Adrenal gland (tissue), 12 donors: ENCODE data around the gene GNB5. TPM values are rescaled to one million over a fixed set of nuclear protein-coding genes. Genes with fewer than 3 reads are reported as not detected.

Experiments used
- DNase-seq, 7 donors: peaks; one replicate each; pipeline ENCODE4 v3.0.0-alpha.2; 2019 to 2020
- H3K27ac ChIP-seq, 5 donors: fragments of 200-600 bp; sonication (generic) in 4 of 5; 1 replicate in 3 of 5; 2 replicates in 2 of 5; pipeline versions ENCODE4 v1.5.1 to v1.8.0; 2016 to 2020; ENCODE audit warnings: mild to moderate bottlenecking in 1 of 5
- H3K27me3 ChIP-seq: fragments of 200-600 bp; 2 replicates; pipeline ENCODE4 v1.8.0; 2021
- H3K36me3 ChIP-seq, 2 donors: fragments of 200-600 bp; replicated peaks in 1 of 2; 1 replicate in 1 of 2; 2 replicates in 1 of 2; pipeline versions ENCODE4 v1.5.1 to v1.8.0; 2018 to 2022
- H3K4me1 ChIP-seq, 2 donors: fragments of 200-600 bp; replicated peaks in 1 of 2; 1 replicate in 1 of 2; 2 replicates in 1 of 2; pipeline versions ENCODE4 v1.5.1 to v1.8.0; 2018 to 2021
- H3K4me3 ChIP-seq, 4 donors: fragments of 200-600 bp; sonication (generic) in 3 of 4; one replicate each; pipeline ENCODE4 v1.5.1; 2016 to 2018
- H3K9me3 ChIP-seq, 3 donors: fragments of 200-600 bp; sonication (generic) in 1 of 3; replicated peaks in 1 of 3; 1 replicate in 2 of 3; 2 replicates in 1 of 3; pipeline versions ENCODE4 v1.5.1 to v1.8.0; 2016 to 2021
- CTCF ChIP-seq, 6 experiments: fragments of 450-650 bp in 4 of 6; fragments of 200-600 bp in 2 of 6; sonication (generic) in 1 of 6; IDR thresholded peaks; 1 replicate in 5 of 6; 2 replicates in 1 of 6; pipeline versions ENCODE4 v1.5.1 to v1.8.0; 2016 to 2021; ENCODE audit warnings: antibody characterized with exemption in 6 of 6, mild to moderate bottlenecking in 2 of 6, moderate library complexity in 1 of 6
- POLR2A ChIP-seq, 2 donors: fragments of 450-650 bp; IDR thresholded peaks; one replicate each; pipeline ENCODE4 v1.6.1; 2017; ENCODE audit warnings: antibody characterized with exemption in 2 of 2, mild to moderate bottlenecking in 2 of 2, moderate library complexity in 1 of 2
- WGBS, 4 donors: extraction: QIAGEN DNeasy Blood & Tissue Kit in 2 of 4; methylation state at CpG; one replicate each; pipeline versions ENCODE4 v1.1.5 to v1.1.7; 2013 to 2017; 5-methylcytosine and 5-hydroxymethylcytosine counted together
- intact Hi-C, 2 donors: fragments of 100-400 bp; cut with DNase I; formaldehyde crosslinking; loops; one replicate each; pipeline versions ENCODE4 v1.14.1 to v1.15.0; 2022 to 2023
- polyA plus RNA-seq, 3 donors: library from polyadenylated mRNA; stranded (reverse); fragments of 200-250 nt in 2 of 3; fragments of 350-450 nt in 1 of 3; fragmentation: Illumina TruSeq in 1 of 3; extraction: RNeasy Lipid Tissue Mini Kit (QIAGEN cat#74804) in 1 of 3; gene quantifications; one replicate each; pipeline ENCODE4 v1.2.3, GENCODE V29; 2013 to 2014
- total RNA-seq, 9 donors: library from RNA; depleted of rRNA in 4 of 9; stranded (reverse); fragments of >200 nt in 4 of 9; fragments of 120-200 nt in 1 of 9; fragmentation: NEBNext Ultra II Directional in 1 of 9; extraction: Animal tissue kit (Norgen Biotek cat#: 25700) in 1 of 9; gene quantifications; one replicate each; pipeline versions ENCODE4 v1.1.0 to v1.2.4, GENCODE V29; 2013 to 2023
- donor health status: healthy with polysubstance abuse.
- donor health status: Bipolar disorder and iron deficiency.
- donor health status: DM: yes; HTN: yes; CAD: no.
- donor health status: DM: no; HTN: no; CAD: no.
- donor health status: DM: no; HTN: no; CAD: no.
- donor health status: DM: yes; HTN: yes; CAD: no.

The GNB5 gene
- total and polyA plus RNA-seq, 12 donors = 2.8 to 60.7 (median 18.8) TPM

GRCh38 chr15:52161406-52161966 lies 29.7 kb downstream of the GNB5 start:
- DNase-seq = peak in 1 of 7 donors; percentile 44
- no peaks in the 10 kb centered on the region for H3K27me3 ChIP-seq
- no peaks in the 10 kb centered on the region for H3K9me3 ChIP-seq
- WGBS, 4 donors = 94 to 96% (median 95%) methylated on average over 12 to 13 of the region's 13 CpGs
- TF ChIP-seq POLR2A (IDR thresholded peaks at IDR 0.05) (no peak), CTCF (IDR thresholded peaks at IDR 0.05) (no peak)
- intact Hi-C loops = no loop called here
- H3K36me3 ChIP-seq = no peaks in the 10 kb centered on the region
- H3K4me3 ChIP-seq = no peak overlapping the region
- H3K4me1 ChIP-seq = no peaks in the 10 kb centered on the region
- H3K27ac ChIP-seq = no peak overlapping the region

GRCh38 chr15:52159645-52160044 lies 31.5 kb downstream of the GNB5 start:
- H3K9me3 ChIP-seq = no peaks in the 10 kb centered on the region
- H3K4me1 ChIP-seq = no peaks in the 10 kb centered on the region
- H3K36me3 ChIP-seq = no peaks in the 10 kb centered on the region
- H3K27me3 ChIP-seq = no peaks in the 10 kb centered on the region
- no peak overlapping the region for H3K4me3 ChIP-seq
- DNase-seq = peak in 1 of 7 donors; percentile 27
- intact Hi-C loops = no loop called here
- H3K27ac ChIP-seq = no peak overlapping the region
- TF ChIP-seq CTCF (IDR thresholded peaks at IDR 0.05) = no peak
- no peak for TF ChIP-seq POLR2A (IDR thresholded peaks at IDR 0.05)
- whole genome bisulfite sequencing, 4 donors = 92 to 100% (median 97%) methylated on average over 3 of the region's 3 CpGs

- no peak for TF ChIP-seq CTCF (IDR thresholded peaks at IDR 0.05)
- Histone ChIP-seq H3K9me3 (no peaks in the 10 kb centered on the region), H3K36me3 (no peaks in the 10 kb centered on the region), H3K4me3 (no peak overlapping the region), H3K27me3 (no peaks in the 10 kb centered on the region), H3K27ac (no peak overlapping the region), H3K4me1 (no peaks in the 10 kb centered on the region)
- DNase-seq = no peak
- WGBS, 4 donors = 90 to 95% (median 92%) methylated on average over 10 of the region's 10 CpGs
- intact Hi-C loops = no loop called here
Measured at GRCh38 chr15:52158084-52158765, 33.0 kb downstream of the GNB5 start.

GRCh38 chr15:52155878-52156277 lies 35.3 kb downstream of the GNB5 start:
- TF ChIP-seq CTCF (IDR thresholded peaks at IDR 0.05) = no peak
- no peak for TF ChIP-seq POLR2A (IDR thresholded peaks at IDR 0.05)
- WGBS, 4 donors = 75 to 86% (median 79%) methylated on average over 2 of the region's 2 CpGs

More at GRCh38 chr15:52155878-52156277, 35.3 kb downstream of the GNB5 start:
- intact Hi-C loops = no loop called here
- no peak overlapping the region for H3K4me3 ChIP-seq
- H3K36me3 ChIP-seq = no peaks in the 10 kb centered on the region
- no peak overlapping the region for H3K27ac ChIP-seq
- no peaks in the 10 kb centered on the region for H3K4me1 ChIP-seq
- no peak for DNase-seq
- H3K9me3 ChIP-seq = no peaks in the 10 kb centered on the region
- no peaks in the 10 kb centered on the region for H3K27me3 ChIP-seq
